ENCODE results near the gene CFAP97D2. TPM values are rescaled to one million over a fixed set of nuclear protein-coding genes. Genes with fewer than 3 reads are reported as not detected.

Gene CFAP97D2
- total and polyA plus RNA-seq, 2 experiments from 2014 or later = not detected

GRCh38 chr13:114151031-114151430 lies 28.0 kb upstream of the CFAP97D2 start:
- H3K4me3 ChIP-seq = no peak overlapping the region
- no peaks in the 10 kb centered on the region for H3K9me3 ChIP-seq (ENCODE audit: low read depth)
- H3K4me1 ChIP-seq (ENCODE audit: low read depth) = no peaks in the 10 kb centered on the region
- no peak overlapping the region for H3K27ac ChIP-seq
- no peaks in the 10 kb centered on the region for H3K36me3 ChIP-seq
- no peak for TF ChIP-seq CTCF (IDR thresholded peaks at IDR 0.05; ENCODE audit: low read depth, low read length)
- no peaks in the 10 kb centered on the region for H3K27me3 ChIP-seq
- DNase-seq (ENCODE audit: low read depth in 1 of 2, low spot score in 1 of 2) = no peak

- peak; percentile 32 to 63 for DNase-seq (ENCODE audit: low read depth in 1 of 2, low spot score in 1 of 2)
- H3K9me3 ChIP-seq (ENCODE audit: low read depth) = no peaks in the 10 kb centered on the region
- H3K36me3 ChIP-seq = no peaks in the 10 kb centered on the region
- H3K4me1 ChIP-seq (ENCODE audit: low read depth) = no peaks in the 10 kb centered on the region
- no peaks in the 10 kb centered on the region for H3K27me3 ChIP-seq
- H3K27ac ChIP-seq = no peak overlapping the region
- peak; percentile 21 for TF ChIP-seq CTCF (IDR thresholded peaks at IDR 0.05; ENCODE audit: low read depth, low read length)
- no peak overlapping the region for H3K4me3 ChIP-seq
Observed at GRCh38 chr13:114151565-114152284, 27.3 kb upstream of the CFAP97D2 start.

- H3K4me3 ChIP-seq = no peak overlapping the region
- no peaks in the 10 kb centered on the region for H3K36me3 ChIP-seq
- no peaks in the 10 kb centered on the region for H3K27me3 ChIP-seq
- TF ChIP-seq CTCF (IDR thresholded peaks at IDR 0.05; ENCODE audit: low read depth, low read length) = no peak
- DNase-seq (ENCODE audit: low read depth in 1 of 2, low spot score in 1 of 2) = no peak
- no peak overlapping the region for H3K27ac ChIP-seq
- no peaks in the 10 kb centered on the region for H3K4me1 ChIP-seq (ENCODE audit: low read depth)
- no peaks in the 10 kb centered on the region for H3K9me3 ChIP-seq (ENCODE audit: low read depth)
Observed at GRCh38 chr13:114152285-114152645, 26.8 kb upstream of the CFAP97D2 start.

GRCh38 chr13:114152831-114153371 lies 26.2 kb upstream of the CFAP97D2 start:
- DNase-seq (ENCODE audit: low read depth in 1 of 2, low spot score in 1 of 2) = peak in 1 of 2 donors; percentile 91
- Histone ChIP-seq H3K4me1 (ENCODE audit: low read depth) (no peaks in the 10 kb centered on the region), H3K4me3 (no peak overlapping the region), H3K27ac (no peak overlapping the region), H3K27me3 (no peaks in the 10 kb centered on the region), H3K9me3 (ENCODE audit: low read depth) (no peaks in the 10 kb centered on the region), H3K36me3 (no peaks in the 10 kb centered on the region)
- TF ChIP-seq CTCF (IDR thresholded peaks at IDR 0.05; ENCODE audit: low read depth, low read length) = no peak

GRCh38 chr13:114153485-114154080 lies 25.5 kb upstream of the CFAP97D2 start:
- Histone ChIP-seq H3K4me1 (ENCODE audit: low read depth) (no peaks in the 10 kb centered on the region), H3K27ac (no peak overlapping the region), H3K9me3 (ENCODE audit: low read depth) (no peaks in the 10 kb centered on the region), H3K36me3 (no peaks in the 10 kb centered on the region), H3K4me3 (no peak overlapping the region), H3K27me3 (no peaks in the 10 kb centered on the region)
- no peak for TF ChIP-seq CTCF (IDR thresholded peaks at IDR 0.05; ENCODE audit: low read depth, low read length)
- no peak for DNase-seq (ENCODE audit: low read depth in 1 of 2, low spot score in 1 of 2)
